ENCODE data around the gene ARF1. TPM values are rescaled to one million over a fixed set of nuclear protein-coding genes. Genes with fewer than 3 reads are reported as not detected.

ARF1 gene
- total RNA-seq, 1 donor from 2014 or later: 295 TPM

- intact Hi-C loops (cut with DNase I): loop anchor here (10.0 kb wide), 2 partner anchors 83 to 347 kb away; partner anchors contain the start of genes IBA57, JMJD4 and SNAP47
- TF ChIP-seq POLR2A (IDR thresholded peaks at IDR 0.05): no peak
- TF ChIP-seq CTCF (IDR thresholded peaks at IDR 0.05): no peak
- no peak for TF ChIP-seq POLR2AphosphoS5 (IDR thresholded peaks at IDR 0.05; ENCODE audit: insufficient read depth in 1 of 2, low read depth in 1 of 2)
- Histone ChIP-seq H3K4me3 (peak overlapping the region; percentile 91 to 99), H3K9me3 (no peaks in the 10 kb centered on the region), H3K27ac (peak overlapping the region; percentile 100), H3K36me3 (no peaks in the 10 kb centered on the region), H3K27me3 (no peaks in the 10 kb centered on the region), H3K4me1 (peaks cover 53% of the 10 kb centered on the region)
- no peak for DNase-seq (ENCODE audit: extremely low spot score in 2 of 2)
These were observed 812 bp upstream of the ARF1 start for GRCh38 chr1:228081578-228082213.

GRCh38 chr1:228082918-228083870, 686 bp downstream of the ARF1 start:
- Histone ChIP-seq H3K4me3 (peak overlapping the region; percentile 91 to 99), H3K36me3 (no peaks in the 10 kb centered on the region), H3K4me1 (peaks cover 68% of the 10 kb centered on the region), H3K9me3 (no peaks in the 10 kb centered on the region), H3K27ac (peak overlapping the region; percentile 100), H3K27me3 (no peaks in the 10 kb centered on the region)
- DNase-seq (ENCODE audit: extremely low spot score in 2 of 2): no peak
- intact Hi-C loops (cut with DNase I): loop anchor here (10.0 kb wide), 2 partner anchors 82 to 348 kb away; partner anchors contain the start of genes IBA57, JMJD4 and SNAP47
- TF ChIP-seq POLR2AphosphoS5 (IDR thresholded peaks at IDR 0.05; ENCODE audit: insufficient read depth in 1 of 2, low read depth in 1 of 2) (peak in 1 of 2 donors; percentile 36), CTCF (IDR thresholded peaks at IDR 0.05) (no peak), POLR2A (IDR thresholded peaks at IDR 0.05) (no peak)

GRCh38 chr1:228083871-228084278, 1.4 kb downstream of the ARF1 start:
- Histone ChIP-seq H3K4me3 (peak overlapping the region; percentile 91 to 99), H3K27me3 (no peaks in the 10 kb centered on the region), H3K4me1 (peaks cover 75% of the 10 kb centered on the region), H3K36me3 (no peaks in the 10 kb centered on the region), H3K9me3 (no peaks in the 10 kb centered on the region), H3K27ac (peak overlapping the region; percentile 100)
- no peak for TF ChIP-seq POLR2AphosphoS5 (IDR thresholded peaks at IDR 0.05; ENCODE audit: insufficient read depth in 1 of 2, low read depth in 1 of 2)
- TF ChIP-seq CTCF (IDR thresholded peaks at IDR 0.05): no peak
- TF ChIP-seq POLR2A (IDR thresholded peaks at IDR 0.05): no peak
- DNase-seq (ENCODE audit: extremely low spot score in 2 of 2): no peak
- intact Hi-C loops (cut with DNase I): loop anchor here (10.0 kb wide), 2 partner anchors 81 to 349 kb away; partner anchors contain the start of genes IBA57, JMJD4 and SNAP47

- H3K36me3 ChIP-seq: no peaks in the 10 kb centered on the region
- H3K9me3 ChIP-seq: no peaks in the 10 kb centered on the region
- H3K4me3 ChIP-seq: peak overlapping the region; percentile 91 to 99
- H3K4me1 ChIP-seq: peaks cover 80% of the 10 kb centered on the region
- no peak for TF ChIP-seq CTCF (IDR thresholded peaks at IDR 0.05)
- TF ChIP-seq POLR2AphosphoS5 (IDR thresholded peaks at IDR 0.05; ENCODE audit: insufficient read depth in 1 of 2, low read depth in 1 of 2): no peak
- no peak for TF ChIP-seq POLR2A (IDR thresholded peaks at IDR 0.05)
- no peak for DNase-seq (ENCODE audit: extremely low spot score in 2 of 2)
- no peaks in the 10 kb centered on the region for H3K27me3 ChIP-seq
- peak overlapping the region; percentile 100 for H3K27ac ChIP-seq
- intact Hi-C loops (cut with DNase I): loop anchor here (10.0 kb wide), 2 partner anchors 80 to 350 kb away; partner anchors contain the start of genes IBA57, JMJD4 and SNAP47
These were observed 1.8 kb downstream of the ARF1 start for GRCh38 chr1:228084325-228084724.
